K562 (cell line): ENCODE measurements around the gene CLSTN2. TPM values are rescaled to one million over a fixed set of nuclear protein-coding genes. Genes with fewer than 3 reads are reported as not detected.

Experiments used
- ATAC-seq: fragments of 200-7000 bp; cut with Tn5 transposase; 3 replicates; pipeline ENCODE4 v1.9.1; 2020; ENCODE audit warnings: moderate library complexity
- BruUV-seq: library from RNA; stranded (reverse); fragments of 400-500 nt; replicated peaks from 2 replicates; lab custom pipeline; 2021; lab: Mats Ljungman, UMichigan
- CTCF ChIA-PET: fragments of 300-600 bp; formaldehyde crosslinking; extraction: SDS; loops from one replicate; lab custom pipeline; 2021; ENCODE audit warnings: low intra/inter-chr PET ratio; lab: Yijun Ruan, JAX
- POLR2A ChIA-PET: fragments of 300-600, 350-650 bp; sonication (Branson Sonifier 250); formaldehyde crosslinking; extraction: SDS; loops from one replicate; lab custom pipeline; 2021; ENCODE audit warnings: antibody characterized with exemption, inconsistent platforms; lab: Yijun Ruan, JAX
- DNase-seq, 4 experiments: peaks; one replicate each; pipeline versions ENCODE4 v3.0.0 to v3.0.0-alpha.2; 2011 to 2018; ENCODE audit warnings: low spot score in 3 of 4, mixed read lengths in 3 of 4; ENCODE audit errors: extremely low read depth in 1 of 4
- FAIRE-seq: peaks from 2 replicates; lab custom pipeline; 2011; peaks lifted over from hg19 to GRCh38; lab: Jason Lieb, UNC
- H2AFZ ChIP-seq: 2 replicates; pipeline ENCODE4 v1.6.0; 2011; ENCODE audit warnings: low read depth, low read length, control low read depth, inconsistent platforms
- H3K27ac ChIP-seq: fragments of 200-600 bp; 3 replicates; pipeline ENCODE4 v1.8.0; 2011; ENCODE audit warnings: low read depth, mild to moderate bottlenecking, control low read depth, inconsistent platforms, low read length, moderate library complexity, mixed read lengths; ENCODE audit errors: extremely low read depth
- H3K27me3 ChIP-seq, 2 experiments: fragments of 300-600 bp in 1 of 2; 2 replicates in 1 of 2; 3 replicates in 1 of 2; pipeline versions ENCODE4 v1.6.0 to v1.8.0; 2011; ENCODE audit warnings: inconsistent platforms in 2 of 2, low read length in 2 of 2, mild to moderate bottlenecking in 1 of 2, mixed read lengths in 1 of 2, moderate library complexity in 1 of 2; ENCODE audit not compliant: control insufficient read depth in 2 of 2, insufficient read depth in 2 of 2
- H3K36me3 ChIP-seq: fragments of 300-600 bp; 3 replicates; pipeline ENCODE4 v1.8.0; 2011; ENCODE audit warnings: mild to moderate bottlenecking, low read length, inconsistent platforms; ENCODE audit not compliant: control insufficient read depth, insufficient read depth
- H3K4me1 ChIP-seq, 2 experiments: fragments of 200-600 bp in 1 of 2; replicated peaks in 1 of 2; 2 replicates in 1 of 2; 3 replicates in 1 of 2; pipeline versions ENCODE4 v1.5.1 to v1.8.0; 2011; ENCODE audit warnings: inconsistent platforms in 2 of 2, low read length in 2 of 2, mild to moderate bottlenecking in 1 of 2, mixed read lengths in 1 of 2, moderate library complexity in 1 of 2; ENCODE audit not compliant: control insufficient read depth in 2 of 2, insufficient read depth in 2 of 2
- H3K4me2 ChIP-seq: 2 replicates; pipeline ENCODE4 v1.6.1; 2011; ENCODE audit warnings: low read length, control low read depth, inconsistent platforms, mixed read lengths; ENCODE audit not compliant: insufficient read depth
- H3K4me3 ChIP-seq: fragments of 200-600 bp; sonication (generic), shearing (Covaris generic); 2 replicates; pipeline ENCODE4 v1.5.1; 2016; ENCODE audit warnings: control low read depth, inconsistent platforms
- H3K79me2 ChIP-seq: fragments of 200-600 bp; 3 replicates; pipeline ENCODE4 v1.8.0; 2011; ENCODE audit warnings: low read length, inconsistent platforms; ENCODE audit not compliant: control insufficient read depth, insufficient read depth
- H3K9ac ChIP-seq, 2 experiments: 2 replicates each; pipeline versions ENCODE4 v1.6.0 to v1.6.1; 2011; ENCODE audit warnings: low read depth in 2 of 2, low read length in 2 of 2, control low read depth in 1 of 2, inconsistent platforms in 1 of 2, mild to moderate bottlenecking in 1 of 2, mixed read lengths in 1 of 2; ENCODE audit not compliant: insufficient read depth in 1 of 2
- H3K9me1 ChIP-seq: one replicate; pipeline ENCODE4 v1.6.0; 2011; ENCODE audit warnings: inconsistent platforms, mild to moderate bottlenecking, low read length, moderate library complexity; ENCODE audit not compliant: control insufficient read depth, insufficient read depth
- H3K9me3 ChIP-seq: replicated peaks from 2 replicates; pipeline ENCODE4 v1.5.1; 2011; ENCODE audit warnings: low read depth, low read length, inconsistent platforms; ENCODE audit not compliant: control insufficient read depth, insufficient read depth
- H4K20me1 ChIP-seq: replicated peaks from 2 replicates; pipeline ENCODE4 v1.6.1; 2011; ENCODE audit warnings: low read length, inconsistent platforms, mixed read lengths; ENCODE audit not compliant: control insufficient read depth, insufficient read depth
- ELK1 ChIP-seq: sonication (generic); formaldehyde crosslinking; IDR thresholded peaks from 2 replicates; pipeline ENCODE4 v1.8.1; 2022; ENCODE audit warnings: missing genetic modification reagents
- FOS ChIP-seq: IDR thresholded peaks from 3 replicates; pipeline ENCODE4 v1.6.1; 2011; ENCODE audit not compliant: insufficient read length; ENCODE audit errors: extremely low read depth
- GTF2A2 ChIP-seq: IDR thresholded peaks from 2 replicates; pipeline ENCODE4 v1.6.1; 2016; ENCODE audit warnings: mild to moderate bottlenecking, missing genetic modification characterization, missing compliant biosample characterization
- NFE2L1 ChIP-seq: fragments of 450-650 bp; IDR thresholded peaks from 2 replicates; pipeline ENCODE4 v1.6.1; 2016; ENCODE audit warnings: missing genetic modification characterization, low read depth, mild to moderate bottlenecking, missing compliant biosample characterization, moderate library complexity, borderline replicate concordance
- NFIC ChIP-seq: fragments of 450-650 bp; IDR thresholded peaks from 2 replicates; pipeline ENCODE4 v1.6.1; 2017; ENCODE audit warnings: mild to moderate bottlenecking, inconsistent platforms
- NFIX ChIP-seq: fragments of 250-450 bp; sonication (Bioruptor Pico); IDR thresholded peaks from 2 replicates; pipeline ENCODE4 v1.4.0; 2020; ENCODE audit warnings: low read depth, mild to moderate bottlenecking, moderate library complexity
- PTBP1 ChIP-seq: fragments of 200-400 bp; formaldehyde crosslinking; IDR thresholded peaks from 2 replicates; pipeline ENCODE4 v1.6.1; 2017; ENCODE audit warnings: low read depth, low read length
- TRIM25 ChIP-seq: fragments of 450-650 bp; IDR thresholded peaks from 2 replicates; pipeline ENCODE4 v1.7.0; 2016; ENCODE audit warnings: borderline replicate concordance
- ZNF143 ChIP-seq: sonication (generic); formaldehyde crosslinking; IDR thresholded peaks from 2 replicates; pipeline ENCODE4 v1.9.0; 2022; ENCODE audit warnings: mild to moderate bottlenecking, missing genetic modification reagents
- ZNF445 ChIP-seq: fragments of 250-450 bp; sonication (Bioruptor Pico); IDR thresholded peaks from 2 replicates; pipeline ENCODE4 v1.4.0; 2020; ENCODE audit warnings: low read depth, mild to moderate bottlenecking, moderate library complexity
- ZNF696 ChIP-seq: fragments of 250-450 bp; sonication (Bioruptor Pico); conservative IDR thresholded peaks from 2 replicates; pipeline ENCODE4 v1.4.0; 2020; ENCODE audit warnings: mild to moderate bottlenecking, moderate library complexity
- ZNF79 ChIP-seq: fragments of 250-450 bp; sonication (Bioruptor Pico); IDR thresholded peaks from 2 replicates; pipeline ENCODE4 v1.4.0; 2020; ENCODE audit warnings: low read depth, mild to moderate bottlenecking, moderate library complexity
- WGBS: fragments of 100-300 bp; shearing (Covaris generic); methylation state at CpG from one replicate; pipeline ENCODE4 v1.1.6; 2016; ENCODE audit warnings: low coverage, mixed read lengths; ENCODE audit not compliant: insufficient coverage; ENCODE audit errors: missing lambda C conversion rate; 5-methylcytosine and 5-hydroxymethylcytosine counted together
- in situ Hi-C: fragments of 300-500 bp; cut with MboI; formaldehyde crosslinking; loops from 4 replicates; pipeline ENCODE4 v1.15.0; 2018; ENCODE audit warnings: inconsistent platforms, mixed read lengths
- intact Hi-C: fragments of 100-400 bp; cut with micrococcal nuclease; formaldehyde crosslinking; loops from 2 replicates; pipeline ENCODE4 v1.14.2; 2022
- polyA plus RNA-seq, 8 experiments: library from polyadenylated mRNA; depleted of rRNA in 4 of 8; stranded (reverse) in 5 of 8; unstranded in 3 of 8; fragments of >200 nt; fragmentation: Nextera tagmentation in 2 of 8; fragmentation: Illumina TruSeq in 1 of 8; extraction: Ambion mirVana in 2 of 8; extraction: Trizol in 1 of 8; gene quantifications; 2 replicates each; pipeline versions ENCODE4 v1.2.1 to v1.2.3, GENCODE V29; 2011 to 2014; ENCODE audit warnings: inconsistent platforms in 1 of 8, missing spikeins in 1 of 8
- total RNA-seq, 7 experiments: library from RNA; depleted of rRNA in 6 of 7; stranded (reverse); fragments of >200 nt in 6 of 7; fragmentation: Illumina TruSeq in 2 of 7; extraction: Trizol in 2 of 7; gene quantifications; 2 replicates each; pipeline versions ENCODE4 v1.2.1 to v1.2.3, GENCODE V29; 2011 to 2021; ENCODE audit warnings: low replicate concordance in 1 of 7

Gene CLSTN2
- total and polyA plus RNA-seq, 9 of the 15 experiments (the other 6 are each of a cell fraction or from before 2014, with no cell fraction given) = 0.02 to 0.04 (median 0.04) TPM; not detected in 6

- in situ Hi-C loops (no loop called here), intact Hi-C loops (no loop called here)
- WGBS = 0% methylated on average over 3 of the region's 3 CpGs
- Histone ChIP-seq H4K20me1 (no peaks in the 10 kb centered on the region), H3K27ac (no peak overlapping the region), H3K4me2 (no peak overlapping the region), H3K4me3 (no peak overlapping the region), H3K4me1 (no peaks in the 10 kb centered on the region), H3K79me2 (no peaks in the 10 kb centered on the region), H3K9ac (no peak overlapping the region), H3K36me3 (no peaks in the 10 kb centered on the region), H2AFZ (no peak overlapping the region), H3K9me3 (no peaks in the 10 kb centered on the region), H3K9me1 (peaks cover 4% of the 10 kb centered on the region), H3K27me3 (no peaks in the 10 kb centered on the region)
- CTCF ChIA-PET = no interaction called here
- no peak for TF ChIP-seq ZNF696
- TF ChIP-seq ELK1 (CRISPR knock-in tag) = no peak
- TF ChIP-seq GTF2A2 (tag) = no peak
- TF ChIP-seq ZNF79 (CRISPR knock-in tag) = no peak
- no peak for TF ChIP-seq FOS
- no peak for DNase-seq
- no TSS peak for BruUV-seq
- no peak for FAIRE-seq
- ATAC-seq = no peak
- POLR2A ChIA-PET = interaction anchor here (0.6 kb wide), 1 partner anchor 112 kb away, joined by 4 read pairs; no protein-coding TSS in a partner anchor
Observed at GRCh38 chr3:140067487-140067886, 132.5 kb downstream of the CLSTN2 start.

GRCh38 chr3:140068494-140069017, 133.6 kb downstream of the CLSTN2 start:
- no peak for TF ChIP-seq ZNF143 (CRISPR knock-in tag)
- TF ChIP-seq NFIX = peak; percentile 53; the same call in 1 of the 2 replicates
- no peak for TF ChIP-seq ZNF445 (CRISPR knock-in tag)
- no peak for TF ChIP-seq NFE2L1 (tag)
- peak; percentile 74 for TF ChIP-seq NFIC
- no peak for TF ChIP-seq PTBP1
- TF ChIP-seq TRIM25 = no peak
- H3K4me2 ChIP-seq = no peak overlapping the region
- H3K9me1 ChIP-seq = peaks cover 4% of the 10 kb centered on the region
- FAIRE-seq (no peak), DNase-seq (no peak), ATAC-seq (no peak)
- no peak overlapping the region for H3K9ac ChIP-seq
- H3K4me1 ChIP-seq = no peaks in the 10 kb centered on the region
- H3K9me3 ChIP-seq = no peaks in the 10 kb centered on the region
- no peak overlapping the region for H2AFZ ChIP-seq
- in situ Hi-C loops = no loop called here
- no peaks in the 10 kb centered on the region for H3K27me3 ChIP-seq
- no TSS peak for BruUV-seq
- no peaks in the 10 kb centered on the region for H4K20me1 ChIP-seq
- no peaks in the 10 kb centered on the region for H3K36me3 ChIP-seq
- H3K79me2 ChIP-seq = no peaks in the 10 kb centered on the region
- no peak overlapping the region for H3K27ac ChIP-seq
- POLR2A ChIA-PET = interaction anchor here (0.6 kb wide), 2 partner anchors 113 to 115 kb away, joined by 3 to 4 read pairs; no protein-coding TSS in a partner anchor
- intact Hi-C loops = no loop called here
- CTCF ChIA-PET = no interaction called here
- H3K4me3 ChIP-seq = no peak overlapping the region
